ENCODE data around the gene PSEN2. TPM values are rescaled to one million over a fixed set of nuclear protein-coding genes. Genes with fewer than 3 reads are reported as not detected.
A peak's percentile ranks its signal among the peaks of the same experiment; 100 is the strongest.

PSEN2 gene
- total and polyA plus RNA-seq, 10 of the 15 experiments (the other 5 are each of a cell fraction or from before 2014, with no cell fraction given), result 0.90 to 13.3 (median 7.0) TPM

- TF ChIP-seq BHLHE40 (IDR thresholded peaks at IDR 0.05; ENCODE audit: borderline replicate concordance in 1 of 2, low read depth in 2 of 2, low read length in 1 of 2) (peak in 1 of 2 experiments; percentile 4; a peak in 1 of 4 replicates), EED (IDR thresholded peaks at IDR 0.05; ENCODE audit: low read depth) (peak; percentile 34), IKZF1 (conservative IDR thresholded peaks at IDR 0.05) (peak; percentile 50; the same call in 1 of the 2 replicates), ZNF207 (IDR thresholded peaks at IDR 0.05; ENCODE audit: borderline replicate concordance) (no peak), IKZF2 (IDR thresholded peaks at IDR 0.05) (peak; percentile 55 to 59; a peak in 2 of 4 replicates), JUNB (IDR thresholded peaks at IDR 0.05) (peak; percentile 77), MEF2B (IDR thresholded peaks at IDR 0.05; ENCODE audit: partially characterized antibody, poor library complexity, severe bottlenecking) (peak; percentile 21), ZNF384 (IDR thresholded peaks at IDR 0.05; ENCODE audit: borderline replicate concordance, low read depth, low read length) (no peak), GATAD2B (conservative IDR thresholded peaks at IDR 0.05; ENCODE audit: low read depth) (0 out of 2 replicates have a peak, but pooled peaks have one; percentile 5), SMAD1 (IDR thresholded peaks at IDR 0.05; ENCODE audit: low read depth, partially characterized antibody) (no peak), FOXK2 (IDR thresholded peaks at IDR 0.05) (no peak), EP300 (IDR thresholded peaks at IDR 0.05; ENCODE audit: borderline replicate concordance in 1 of 2, control insufficient read depth in 1 of 2, low read depth in 2 of 2, low read length in 2 of 2) (peak; percentile 27 to 52; a peak in 2 of 4 replicates)
- TF ChIP-seq, protein P1, sequence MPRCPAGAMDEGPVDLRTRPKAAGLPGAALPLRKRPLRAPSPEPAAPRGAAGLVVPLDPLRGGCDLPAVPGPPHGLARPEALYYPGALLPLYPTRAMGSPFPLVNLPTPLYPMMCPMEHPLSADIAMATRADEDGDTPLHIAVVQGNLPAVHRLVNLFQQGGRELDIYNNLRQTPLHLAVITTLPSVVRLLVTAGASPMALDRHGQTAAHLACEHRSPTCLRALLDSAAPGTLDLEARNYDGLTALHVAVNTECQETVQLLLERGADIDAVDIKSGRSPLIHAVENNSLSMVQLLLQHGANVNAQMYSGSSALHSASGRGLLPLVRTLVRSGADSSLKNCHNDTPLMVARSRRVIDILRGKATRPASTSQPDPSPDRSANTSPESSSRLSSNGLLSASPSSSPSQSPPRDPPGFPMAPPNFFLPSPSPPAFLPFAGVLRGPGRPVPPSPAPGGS (IDR thresholded peaks at IDR 0.05; ENCODE audit: borderline replicate concordance, insufficient read depth, low read depth, low read length, poor library complexity, severe bottlenecking), result peak; percentile 10
- TF ChIP-seq, protein P2, sequence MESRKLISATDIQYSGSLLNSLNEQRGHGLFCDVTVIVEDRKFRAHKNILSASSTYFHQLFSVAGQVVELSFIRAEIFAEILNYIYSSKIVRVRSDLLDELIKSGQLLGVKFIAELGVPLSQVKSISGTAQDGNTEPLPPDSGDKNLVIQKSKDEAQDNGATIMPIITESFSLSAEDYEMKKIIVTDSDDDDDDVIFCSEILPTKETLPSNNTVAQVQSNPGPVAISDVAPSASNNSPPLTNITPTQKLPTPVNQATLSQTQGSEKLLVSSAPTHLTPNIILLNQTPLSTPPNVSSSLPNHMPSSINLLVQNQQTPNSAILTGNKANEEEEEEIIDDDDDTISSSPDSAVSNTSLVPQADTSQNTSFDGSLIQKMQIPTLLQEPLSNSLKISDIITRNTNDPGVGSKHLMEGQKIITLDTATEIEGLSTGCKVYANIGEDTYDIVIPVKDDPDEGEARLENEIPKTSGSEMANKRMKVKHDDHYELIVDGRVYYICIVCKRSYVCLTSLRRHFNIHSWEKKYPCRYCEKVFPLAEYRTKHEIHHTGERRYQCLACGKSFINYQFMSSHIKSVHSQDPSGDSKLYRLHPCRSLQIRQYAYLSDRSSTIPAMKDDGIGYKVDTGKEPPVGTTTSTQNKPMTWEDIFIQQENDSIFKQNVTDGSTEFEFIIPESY (IDR thresholded peaks at IDR 0.05), result no peak
These were observed 45.2 kb upstream of the PSEN2 start (continued) for GRCh38 chr1:226825037-226825745.

All from GM12878 (cell line).